ENCODE data around the gene NTN5. TPM values are rescaled to one million over a fixed set of nuclear protein-coding genes. Genes with fewer than 3 reads are reported as not detected.

Gene NTN5
- total RNA-seq, 1 donor from 2014 or later = 0.11 TPM

Other genes with a start within 250 kb of the NTN5 start
- 35.6 and 41.4 TPM in 2 replicates for gene GRWD1, start 227.0 kb downstream of the NTN5 start, total RNA-seq
- gene KCNJ14, start 217.4 kb downstream of the NTN5 start, total RNA-seq = 1.4 TPM in 2 replicates
- 62.4 and 67.1 TPM in 2 replicates for gene CYTH2, start 203.6 kb downstream of the NTN5 start, total RNA-seq
- 6.2 TPM in 2 replicates for gene LMTK3, start 161.2 kb downstream of the NTN5 start, total RNA-seq
- 0.31 TPM in 1 of 2 replicates, not detected in the other for gene SULT2B1, start 120.8 kb downstream of the NTN5 start, total RNA-seq
- gene SPACA4, start 66.3 kb downstream of the NTN5 start, total RNA-seq = not detected in 2 replicates
- 1.3 and 1.7 TPM in 2 replicates for gene FAM83E, start 57.9 kb downstream of the NTN5 start, total RNA-seq
- gene RPL18, start 53.8 kb downstream of the NTN5 start, total RNA-seq = 1,046 and 1,102 TPM in 2 replicates
- gene SPHK2, start 53.5 kb downstream of the NTN5 start, total RNA-seq = 25.4 and 29.4 TPM in 2 replicates
- 1.2 and 1.5 TPM in 2 replicates for gene DBP, start 35.6 kb downstream of the NTN5 start, total RNA-seq
- 9.5 and 9.8 TPM in 2 replicates for gene CA11, start 26.8 kb downstream of the NTN5 start, total RNA-seq
- not detected in 2 replicates for gene FUT2, start 23.0 kb upstream of the NTN5 start, total RNA-seq
- 0.55 and 0.57 TPM in 2 replicates for gene MAMSTR, start 46.7 kb upstream of the NTN5 start, total RNA-seq
- gene RASIP1, start 67.6 kb upstream of the NTN5 start, total RNA-seq = 0.26 and 0.68 TPM in 2 replicates
- gene IZUMO1, start 73.9 kb upstream of the NTN5 start, total RNA-seq = not detected in 2 replicates
- 0.65 and 0.91 TPM in 2 replicates for gene FUT1, start 79.6 kb upstream of the NTN5 start, total RNA-seq
- gene FGF21, start 82.5 kb upstream of the NTN5 start, total RNA-seq = not detected in 2 replicates
- 38.1 and 41.5 TPM in 2 replicates for gene BCAT2, start 138.0 kb upstream of the NTN5 start, total RNA-seq
- gene HSD17B14, start 163.5 kb upstream of the NTN5 start, total RNA-seq = 8.2 and 9.7 TPM in 2 replicates
- gene PLEKHA4, start 195.6 kb upstream of the NTN5 start, total RNA-seq = 27.5 and 32.8 TPM in 2 replicates
- 39.5 and 53.2 TPM in 2 replicates for gene PPP1R15A, start 199.4 kb upstream of the NTN5 start, total RNA-seq
- not detected in 2 replicates for gene TULP2, start 225.7 kb upstream of the NTN5 start, total RNA-seq
- gene NUCB1, start 227.3 kb upstream of the NTN5 start, total RNA-seq = 164 and 189 TPM in 2 replicates